HG02852 (cell line): Measurements from ENCODE around the gene GRIK5.
A peak's percentile ranks its signal among the peaks of the same experiment; 100 is the strongest.
"Not testable (repeated sequence)": the region's sequence is repeated elsewhere in the genome, so short reads cannot be mapped to it uniquely, and the experiment has no call there.

Source experiments
- ATAC-seq: cut with Tn5 transposase; IDR thresholded peaks from one replicate; pipeline ENCODE4 v1.9.1; 2021; ENCODE audit warnings: mild to moderate bottlenecking, moderate library complexity; ENCODE audit not compliant: unreplicated experiment

Gene GRIK5

GRCh38 chr19:41991925-41992569 is 78.0 kb downstream of the GRIK5 start:
- ATAC-seq: not testable (repeated sequence)

- no peak for ATAC-seq
Observed at GRCh38 chr19:41991025-41991424, 79.0 kb downstream of the GRIK5 start.

GRCh38 chr19:41990615-41991014 is 79.4 kb downstream of the GRIK5 start:
- no peak for ATAC-seq

GRCh38 chr19:41990028-41990427 is 80.0 kb downstream of the GRIK5 start:
- no peak for ATAC-seq

- no peak for ATAC-seq
Observed at GRCh38 chr19:41988947-41989346, 81.1 kb downstream of the GRIK5 start.

GRCh38 chr19:41987141-41987860 is 82.7 kb downstream of the GRIK5 start:
- ATAC-seq: no peak

- no peak for ATAC-seq
Observed at GRCh38 chr19:41984961-41985360, 85.0 kb downstream of the GRIK5 start.

- no peak for ATAC-seq
Observed at GRCh38 chr19:41981724-41982123, 88.3 kb downstream of the GRIK5 start.

- no peak for ATAC-seq
Observed at GRCh38 chr19:41978470-41978869, 91.5 kb downstream of the GRIK5 start.

GRCh38 chr19:41977916-41978315 is 92.1 kb downstream of the GRIK5 start:
- no peak for ATAC-seq

- ATAC-seq: no peak
Observed at GRCh38 chr19:41974652-41975051, 95.4 kb downstream of the GRIK5 start.

- no peak for ATAC-seq
Observed at GRCh38 chr19:41971363-41971762, 98.6 kb downstream of the GRIK5 start.

- ATAC-seq: no peak
Observed at GRCh38 chr19:41969772-41970458, 100.1 kb downstream of the GRIK5 start.

- ATAC-seq: no peak
Observed at GRCh38 chr19:41968751-41969595, 101.0 kb downstream of the GRIK5 start.

- no peak for ATAC-seq
Observed at GRCh38 chr19:41967054-41967783, 102.8 kb downstream of the GRIK5 start.

GRCh38 chr19:41965106-41965505 is 104.9 kb downstream of the GRIK5 start:
- ATAC-seq: no peak

- ATAC-seq: no peak
Observed at GRCh38 chr19:41960973-41961372, 109.0 kb downstream of the GRIK5 start.

GRCh38 chr19:41959056-41960053 is 110.7 kb downstream of the GRIK5 start, which contains the start of gene RABAC1:
Gene RABAC1, minus strand, starts transcription at chr19:41959321. Its CDS starts 29 bp downstream, at chr19:41959292.
- ATAC-seq: peak; percentile 84
